22Rv1 (cell line): ENCODE results near the gene ANXA3.

Source experiments
- ZFX ChIP-seq: fragments of 450-650 bp; IDR thresholded peaks from 2 replicates; pipeline ENCODE4 v1.6.1; 2017; ENCODE audit warnings: antibody characterized with exemption, borderline replicate concordance
- TF ChIP-seq, protein P1 (sequence below): fragments of 450-650 bp; IDR thresholded peaks from 2 replicates; pipeline ENCODE4 v1.5.1; 2017; ENCODE audit warnings: mild to moderate bottlenecking

DNA sequence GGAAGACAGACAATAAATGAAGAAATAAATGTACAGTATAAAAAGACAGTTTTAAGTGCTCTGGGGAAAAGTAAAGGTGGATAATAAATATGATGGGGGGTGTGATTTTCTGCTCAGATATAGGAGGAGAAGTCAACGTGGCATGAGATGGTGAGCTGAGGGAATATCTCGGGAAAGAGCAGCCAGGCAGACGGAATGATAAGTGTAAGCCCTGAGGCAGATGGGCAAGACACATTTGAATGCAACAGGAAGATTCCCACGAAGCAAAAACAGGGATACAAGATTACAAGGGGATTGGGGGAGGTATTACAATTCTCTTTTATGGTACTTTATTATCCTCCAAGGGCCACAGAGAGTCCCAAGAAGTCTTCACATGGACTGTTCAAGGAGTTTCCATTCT, 11.1 kb downstream of the ANXA3 start:
- TF ChIP-seq, protein P1, sequence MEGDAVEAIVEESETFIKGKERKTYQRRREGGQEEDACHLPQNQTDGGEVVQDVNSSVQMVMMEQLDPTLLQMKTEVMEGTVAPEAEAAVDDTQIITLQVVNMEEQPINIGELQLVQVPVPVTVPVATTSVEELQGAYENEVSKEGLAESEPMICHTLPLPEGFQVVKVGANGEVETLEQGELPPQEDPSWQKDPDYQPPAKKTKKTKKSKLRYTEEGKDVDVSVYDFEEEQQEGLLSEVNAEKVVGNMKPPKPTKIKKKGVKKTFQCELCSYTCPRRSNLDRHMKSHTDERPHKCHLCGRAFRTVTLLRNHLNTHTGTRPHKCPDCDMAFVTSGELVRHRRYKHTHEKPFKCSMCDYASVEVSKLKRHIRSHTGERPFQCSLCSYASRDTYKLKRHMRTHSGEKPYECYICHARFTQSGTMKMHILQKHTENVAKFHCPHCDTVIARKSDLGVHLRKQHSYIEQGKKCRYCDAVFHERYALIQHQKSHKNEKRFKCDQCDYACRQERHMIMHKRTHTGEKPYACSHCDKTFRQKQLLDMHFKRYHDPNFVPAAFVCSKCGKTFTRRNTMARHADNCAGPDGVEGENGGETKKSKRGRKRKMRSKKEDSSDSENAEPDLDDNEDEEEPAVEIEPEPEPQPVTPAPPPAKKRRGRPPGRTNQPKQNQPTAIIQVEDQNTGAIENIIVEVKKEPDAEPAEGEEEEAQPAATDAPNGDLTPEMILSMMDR: no peak
- TF ChIP-seq ZFX: no peak
